ENCODE data around the gene SCN3B. TPM values are rescaled to one million over a fixed set of nuclear protein-coding genes. Genes with fewer than 3 reads are reported as not detected.

Gene SCN3B
- total RNA-seq, 2 experiments from 2014 or later: not detected

- Histone ChIP-seq H3K4me1 (ENCODE audit: insufficient read depth, low read length, poor library complexity, severe bottlenecking) (no peaks in the 10 kb centered on the region), H3K9me2 (ENCODE audit: insufficient read depth, low read length) (no peaks in the 10 kb centered on the region), H3K36me3 (ENCODE audit: insufficient read depth, low read length) (no peaks in the 10 kb centered on the region), H2AFZ (ENCODE audit: low read length) (no peak overlapping the region), H3K4me2 (ENCODE audit: low read length) (no peak overlapping the region), H3K79me2 (ENCODE audit: insufficient read depth, low read depth, low read length) (no peaks in the 10 kb centered on the region), H3K9me3 (ENCODE audit: low read length) (no peaks in the 10 kb centered on the region), H4K20me1 (ENCODE audit: insufficient read depth, low read length) (no peaks in the 10 kb centered on the region), H3K27ac (ENCODE audit: low read depth, low read length, poor library complexity, severe bottlenecking) (no peak overlapping the region), H3K4me3 (ENCODE audit: low read depth, low read length, poor library complexity, severe bottlenecking) (no peak overlapping the region)
- intact Hi-C loops (cut with micrococcal nuclease; ENCODE audit: unreplicated experiment): no loop called here
- ChIA-PET CTCF (ENCODE audit: unreplicated experiment) (no interaction called here), POLR2A (no interaction called here)
- no TSS peak for BruUV-seq (replicated peaks)
- TF ChIP-seq EZH2phosphoT487 (IDR thresholded peaks at IDR 0.05; ENCODE audit: borderline replicate concordance, low read depth, low read length): no peak
- TF ChIP-seq, protein P1, sequence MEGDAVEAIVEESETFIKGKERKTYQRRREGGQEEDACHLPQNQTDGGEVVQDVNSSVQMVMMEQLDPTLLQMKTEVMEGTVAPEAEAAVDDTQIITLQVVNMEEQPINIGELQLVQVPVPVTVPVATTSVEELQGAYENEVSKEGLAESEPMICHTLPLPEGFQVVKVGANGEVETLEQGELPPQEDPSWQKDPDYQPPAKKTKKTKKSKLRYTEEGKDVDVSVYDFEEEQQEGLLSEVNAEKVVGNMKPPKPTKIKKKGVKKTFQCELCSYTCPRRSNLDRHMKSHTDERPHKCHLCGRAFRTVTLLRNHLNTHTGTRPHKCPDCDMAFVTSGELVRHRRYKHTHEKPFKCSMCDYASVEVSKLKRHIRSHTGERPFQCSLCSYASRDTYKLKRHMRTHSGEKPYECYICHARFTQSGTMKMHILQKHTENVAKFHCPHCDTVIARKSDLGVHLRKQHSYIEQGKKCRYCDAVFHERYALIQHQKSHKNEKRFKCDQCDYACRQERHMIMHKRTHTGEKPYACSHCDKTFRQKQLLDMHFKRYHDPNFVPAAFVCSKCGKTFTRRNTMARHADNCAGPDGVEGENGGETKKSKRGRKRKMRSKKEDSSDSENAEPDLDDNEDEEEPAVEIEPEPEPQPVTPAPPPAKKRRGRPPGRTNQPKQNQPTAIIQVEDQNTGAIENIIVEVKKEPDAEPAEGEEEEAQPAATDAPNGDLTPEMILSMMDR (conservative IDR thresholded peaks at IDR 0.05; ENCODE audit: low read length): no peak
- DNase-seq (ENCODE audit: low spot score): no peak
Observed at GRCh38 chr11:123603666-123604065, 50.8 kb downstream of the SCN3B start.

- H3K9me2 ChIP-seq (ENCODE audit: insufficient read depth, low read length): no peaks in the 10 kb centered on the region
- H3K36me3 ChIP-seq (ENCODE audit: insufficient read depth, low read length): no peaks in the 10 kb centered on the region
- no peak for DNase-seq (ENCODE audit: low spot score)
- no peaks in the 10 kb centered on the region for H3K79me2 ChIP-seq (ENCODE audit: insufficient read depth, low read depth, low read length)
- H3K4me3 ChIP-seq (ENCODE audit: low read depth, low read length, poor library complexity, severe bottlenecking): no peak overlapping the region
- no peak overlapping the region for H2AFZ ChIP-seq (ENCODE audit: low read length)
- CTCF ChIA-PET (ENCODE audit: unreplicated experiment): no interaction called here
- no peaks in the 10 kb centered on the region for H3K9me3 ChIP-seq (ENCODE audit: low read length)
- no TSS peak for BruUV-seq (replicated peaks)
- POLR2A ChIA-PET: interaction anchor here (1.0 kb wide), 1 partner anchor 47 kb away, joined by 3 read pairs; no protein-coding TSS in a partner anchor
- no peaks in the 10 kb centered on the region for H4K20me1 ChIP-seq (ENCODE audit: insufficient read depth, low read length)
- H3K4me2 ChIP-seq (ENCODE audit: low read length): no peak overlapping the region
- no peak for TF ChIP-seq EZH2phosphoT487 (IDR thresholded peaks at IDR 0.05; ENCODE audit: borderline replicate concordance, low read depth, low read length)
- TF ChIP-seq, protein P1 (conservative IDR thresholded peaks at IDR 0.05; ENCODE audit: low read length): no peak
- intact Hi-C loops (cut with micrococcal nuclease; ENCODE audit: unreplicated experiment): no loop called here
- H3K27ac ChIP-seq (ENCODE audit: low read depth, low read length, poor library complexity, severe bottlenecking): no peak overlapping the region
- no peaks in the 10 kb centered on the region for H3K4me1 ChIP-seq (ENCODE audit: insufficient read depth, low read length, poor library complexity, severe bottlenecking)
Observed at GRCh38 chr11:123601743-123602142, 52.7 kb downstream of the SCN3B start.

GRCh38 chr11:123601136-123601535 lies 53.3 kb downstream of the SCN3B start:
- BruUV-seq (replicated peaks): no TSS peak
- no peaks in the 10 kb centered on the region for H3K9me3 ChIP-seq (ENCODE audit: low read length)
- no peaks in the 10 kb centered on the region for H4K20me1 ChIP-seq (ENCODE audit: insufficient read depth, low read length)
- H3K4me3 ChIP-seq (ENCODE audit: low read depth, low read length, poor library complexity, severe bottlenecking): no peak overlapping the region
- no peak overlapping the region for H3K4me2 ChIP-seq (ENCODE audit: low read length)
- no peaks in the 10 kb centered on the region for H3K79me2 ChIP-seq (ENCODE audit: insufficient read depth, low read depth, low read length)
- H3K9me2 ChIP-seq (ENCODE audit: insufficient read depth, low read length): no peaks in the 10 kb centered on the region
- no peak overlapping the region for H3K27ac ChIP-seq (ENCODE audit: low read depth, low read length, poor library complexity, severe bottlenecking)
- H3K4me1 ChIP-seq (ENCODE audit: insufficient read depth, low read length, poor library complexity, severe bottlenecking): no peaks in the 10 kb centered on the region
- H2AFZ ChIP-seq (ENCODE audit: low read length): no peak overlapping the region
- ChIA-PET POLR2A (interaction anchor here (1.0 kb wide), 1 partner anchor 47 kb away, joined by 3 read pairs; no protein-coding TSS in a partner anchor), CTCF (ENCODE audit: unreplicated experiment) (no interaction called here)
- TF ChIP-seq, protein P1 (conservative IDR thresholded peaks at IDR 0.05; ENCODE audit: low read length): no peak
- TF ChIP-seq EZH2phosphoT487 (IDR thresholded peaks at IDR 0.05; ENCODE audit: borderline replicate concordance, low read depth, low read length): no peak
- DNase-seq (ENCODE audit: low spot score): no peak
- no peaks in the 10 kb centered on the region for H3K36me3 ChIP-seq (ENCODE audit: insufficient read depth, low read length)
- intact Hi-C loops (cut with micrococcal nuclease; ENCODE audit: unreplicated experiment): no loop called here

All from OCI-LY7 (cell line).